ENCODE results near the gene C1QL2.

C1QL2 gene

DNA sequence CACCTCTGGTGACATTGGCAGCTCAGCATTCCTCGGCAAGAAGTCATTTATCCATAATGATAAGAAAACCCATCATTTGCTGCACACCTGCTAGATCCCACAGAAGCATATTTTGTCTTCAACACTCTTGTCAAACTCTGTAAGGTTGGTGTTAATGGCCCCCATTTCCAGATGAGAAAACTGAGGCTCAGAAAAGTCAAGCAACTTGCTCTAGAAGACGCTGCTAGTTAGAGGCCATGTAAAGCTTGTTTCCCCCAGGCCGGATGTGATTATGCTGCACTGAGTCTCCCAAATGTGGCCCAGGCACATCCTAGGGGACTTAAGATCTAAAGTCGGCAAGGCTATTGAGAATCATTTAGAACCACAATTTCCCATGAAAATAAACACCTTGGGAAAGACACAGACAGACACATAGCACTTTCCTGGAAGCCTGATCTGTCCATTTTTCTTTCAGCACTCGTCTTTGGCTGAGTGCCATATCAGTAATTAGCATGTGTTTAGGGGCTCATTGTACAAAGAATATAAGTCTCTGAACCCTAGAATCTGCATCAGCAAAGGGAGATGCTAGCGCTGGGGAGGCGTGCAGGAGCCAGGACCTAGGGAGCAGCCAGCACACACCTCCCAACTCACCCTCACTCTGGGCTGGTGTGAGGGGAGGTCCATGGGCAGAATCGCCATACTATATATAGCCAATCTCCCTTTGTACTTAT lies 39.3 kb downstream of the C1QL2 start:
- H3K27ac ChIP-seq, result no peak overlapping the region

GRCh38 chr2:119117891-119118882 lies 40.4 kb downstream of the C1QL2 start:
- H3K27ac ChIP-seq, result no peak overlapping the region
- TF ChIP-seq CTCF (conservative IDR thresholded peaks at IDR 0.05), result no peak

More for the DNA sequence above, 39.3 kb downstream of the C1QL2 start:
- TF ChIP-seq CTCF (conservative IDR thresholded peaks at IDR 0.05), result no peak

GRCh38 chr2:119117408-119117807 lies 41.1 kb downstream of the C1QL2 start:
- H3K27ac ChIP-seq, result no peak overlapping the region
- no peak for TF ChIP-seq CTCF (conservative IDR thresholded peaks at IDR 0.05)

DNA sequence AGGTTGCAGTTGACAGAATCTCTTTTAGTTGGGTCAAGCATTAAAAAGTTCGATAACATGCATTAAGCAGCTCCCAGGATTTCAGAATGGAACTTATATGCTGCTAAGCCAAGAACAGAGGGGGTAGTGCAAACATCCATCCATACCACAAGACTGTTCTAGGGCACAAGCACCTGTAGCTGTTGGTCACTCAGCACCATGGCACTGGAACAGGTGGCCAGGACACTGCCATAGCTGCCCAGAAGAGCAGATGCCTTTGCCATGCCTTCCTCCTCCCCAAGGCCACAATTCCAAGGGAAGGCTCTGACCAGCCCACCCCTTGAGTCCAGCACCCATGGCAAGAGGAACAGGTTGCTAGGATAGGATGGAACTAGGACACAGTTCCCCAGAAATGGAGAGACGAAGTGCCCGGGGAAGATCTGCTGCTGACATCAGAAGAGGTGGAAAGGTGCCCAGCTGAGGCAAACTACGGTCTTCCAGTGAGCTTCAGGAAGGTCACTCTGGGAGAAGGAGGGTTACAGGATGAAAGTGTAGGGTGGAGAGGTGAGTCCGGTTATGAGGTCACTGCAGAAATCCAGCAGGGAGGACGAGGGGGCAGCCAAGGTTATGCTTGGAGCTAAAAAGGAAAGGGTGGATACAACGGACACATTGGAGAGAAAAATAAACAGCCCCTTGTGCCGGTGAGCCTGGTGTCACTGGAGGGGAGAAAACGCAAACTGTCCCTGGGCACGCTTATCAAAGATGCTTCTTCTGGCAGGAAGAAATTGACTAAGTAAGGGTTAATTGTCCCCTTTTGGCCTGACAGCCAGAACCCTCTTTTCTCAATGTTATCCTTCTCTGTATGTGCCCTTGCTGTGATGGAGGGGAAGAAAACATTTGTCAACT lies 41.9 kb downstream of the C1QL2 start:
- H3K27ac ChIP-seq, result no peak overlapping the region
- no peak for TF ChIP-seq CTCF (conservative IDR thresholded peaks at IDR 0.05)

DNA sequence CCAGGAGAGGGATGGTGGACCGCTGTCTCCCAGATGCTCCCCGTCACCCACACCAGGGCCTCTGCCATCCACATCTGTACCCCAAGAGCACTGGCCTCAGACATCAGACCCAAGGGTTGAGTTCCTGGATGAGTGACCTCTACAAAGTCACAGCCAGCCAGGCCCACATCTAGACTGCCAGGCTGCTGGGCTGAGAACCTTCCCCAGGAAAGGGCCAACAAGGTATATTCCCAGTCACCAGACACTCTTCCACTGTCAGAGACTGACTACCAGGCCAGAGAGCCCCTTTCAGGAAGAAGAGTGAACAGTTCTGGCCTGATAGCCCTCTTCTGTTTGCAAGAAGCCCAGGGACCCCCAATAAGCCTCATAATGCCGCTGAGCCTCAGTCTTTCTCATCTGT lies 44.3 kb downstream of the C1QL2 start:
- no peak for TF ChIP-seq CTCF (conservative IDR thresholded peaks at IDR 0.05)
- no peak overlapping the region for H3K27ac ChIP-seq

- H3K27ac ChIP-seq, result no peak overlapping the region
- no peak for TF ChIP-seq CTCF (conservative IDR thresholded peaks at IDR 0.05)
These were observed 45.1 kb downstream of the C1QL2 start for GRCh38 chr2:119113489-119113770.

Data from VCaP (cell line).